Subcutaneous adipose tissue (tissue), 4 donors: ENCODE data around the gene HPSE2. TPM values are rescaled to one million over a fixed set of nuclear protein-coding genes. Genes with fewer than 3 reads are reported as not detected.

Experiments used
- CTCF ChIP-seq: fragments of 450-650 bp; IDR thresholded peaks from one replicate; pipeline ENCODE4 v1.5.1; 2016; ENCODE audit warnings: low read depth, mild to moderate bottlenecking, control low read depth, antibody characterized with exemption, moderate library complexity
- total RNA-seq, 4 donors: library from RNA; depleted of rRNA; stranded (reverse); fragments of >200 nt; gene quantifications; one replicate each; pipeline ENCODE4 v1.1.0, GENCODE V29; 2016

Gene HPSE2
- total RNA-seq, 4 donors from 2014 or later, result 0.34 to 3.2 (median 0.71) TPM

- TF ChIP-seq CTCF, result no peak
Measured at GRCh38 chr10:98833542-98833941, 402.1 kb downstream of the HPSE2 start.

- no peak for TF ChIP-seq CTCF
Measured at GRCh38 chr10:98832738-98833137, 402.9 kb downstream of the HPSE2 start.

GRCh38 chr10:98832196-98832595 is 403.5 kb downstream of the HPSE2 start:
- no peak for TF ChIP-seq CTCF

GRCh38 chr10:98831391-98831790 is 404.3 kb downstream of the HPSE2 start:
- no peak for TF ChIP-seq CTCF

GRCh38 chr10:98825741-98826140 is 409.9 kb downstream of the HPSE2 start:
- no peak for TF ChIP-seq CTCF

GRCh38 chr10:98817396-98817795 is 418.3 kb downstream of the HPSE2 start:
- TF ChIP-seq CTCF, result no peak

GRCh38 chr10:98815039-98815885 is 420.4 kb downstream of the HPSE2 start:
- no peak for TF ChIP-seq CTCF
